CD4-positive, alpha-beta T cell (primary cell): ENCODE data around the gene RFK. TPM values are rescaled to one million over a fixed set of nuclear protein-coding genes. Genes with fewer than 3 reads are reported as not detected.

Source experiments
- ATAC-seq: fragments of 200-7000 bp; cut with Tn5 transposase; one replicate; pipeline ENCODE4 v1.10.0; 2022; ENCODE audit warnings: mild to moderate bottlenecking; ENCODE audit not compliant: poor library complexity
- CTCF ChIA-PET: fragments of 350-600 bp; sonication (Branson Sonifier 250); formaldehyde crosslinking; loops from one replicate; lab custom pipeline; 2021; ENCODE audit warnings: antibody characterized with exemption, inconsistent platforms; lab: Charles Lee
- POLR2A ChIA-PET: fragments of 350-600 bp; sonication (Branson Sonifier 250); formaldehyde crosslinking; loops from one replicate; lab custom pipeline; 2021; ENCODE audit warnings: antibody characterized with exemption, inconsistent platforms; lab: Charles Lee
- DNase-seq, 14 experiments: peaks; one replicate each; pipeline ENCODE4 v3.0.0-alpha.2; 2013 to 2020; ENCODE audit warnings: mixed read lengths in 2 of 14
- H3K27ac ChIP-seq, 2 donors: one replicate each; pipeline versions ENCODE4 v1.5.1 to v1.7.0; 2013; ENCODE audit warnings: low read length in 2 of 2, low read depth in 1 of 2, mild to moderate bottlenecking in 1 of 2
- H3K27me3 ChIP-seq, 2 experiments: 1 replicate in 1 of 2; 2 replicates in 1 of 2; pipeline versions ENCODE4 v1.6.1 to v1.7.0; 2013; ENCODE audit warnings: low read length in 2 of 2, control low read depth in 1 of 2, mild to moderate bottlenecking in 1 of 2, moderate library complexity in 1 of 2; ENCODE audit not compliant: insufficient read depth in 2 of 2, control insufficient read depth in 1 of 2
- H3K36me3 ChIP-seq: one replicate; pipeline ENCODE4 v1.6.1; 2013; ENCODE audit warnings: low read length, control low read depth; ENCODE audit not compliant: insufficient read depth
- H3K4me1 ChIP-seq: one replicate; pipeline ENCODE4 v1.6.1; 2013; ENCODE audit warnings: low read length, control low read depth; ENCODE audit not compliant: insufficient read depth
- H3K4me3 ChIP-seq: one replicate; pipeline ENCODE4 v1.5.1; 2013; ENCODE audit warnings: mild to moderate bottlenecking, low read length, moderate library complexity
- H3K9me3 ChIP-seq, 2 experiments: 1 replicate in 1 of 2; 2 replicates in 1 of 2; pipeline versions ENCODE4 v1.6.1 to v1.7.0; 2013; ENCODE audit warnings: low read length in 2 of 2, mild to moderate bottlenecking in 2 of 2, control low read depth in 1 of 2, moderate library complexity in 1 of 2; ENCODE audit not compliant: control insufficient read depth in 1 of 2, insufficient read depth in 1 of 2
- H3K27ac Mint-ChIP-seq: one replicate; pipeline ENCODE4 v1.8.0; 2020; ENCODE audit warnings: mixed read lengths
- H3K27me3 Mint-ChIP-seq: one replicate; pipeline ENCODE4 v1.8.0; 2021; ENCODE audit warnings: mixed read lengths
- H3K36me3 Mint-ChIP-seq: one replicate; pipeline ENCODE4 v1.8.0; 2021; ENCODE audit warnings: low read depth, mixed read lengths
- H3K4me1 Mint-ChIP-seq: one replicate; pipeline ENCODE4 v1.8.0; 2021; ENCODE audit warnings: low read depth, mixed read lengths
- H3K4me3 Mint-ChIP-seq: one replicate; pipeline ENCODE4 v1.8.0; 2020; ENCODE audit warnings: mild to moderate bottlenecking, mixed read lengths
- H3K9me3 Mint-ChIP-seq: one replicate; pipeline ENCODE4 v1.8.0; 2020; ENCODE audit warnings: mixed read lengths
- CTCF ChIP-seq: fragments of 200-600 bp; IDR thresholded peaks from one replicate; pipeline ENCODE4 v1.8.0; 2022; ENCODE audit warnings: antibody characterized with exemption, mild to moderate bottlenecking
- intact Hi-C, 2 experiments: fragments of 100-400 bp; cut with DNase I in 1 of 2; cut with micrococcal nuclease in 1 of 2; formaldehyde crosslinking; loops; one replicate each; pipeline versions ENCODE4 v1.15.1 to v1.9.0; 2023 to 2025; cut with DNase I, micrococcal nuclease
- total RNA-seq, 174 experiments: library from RNA in 2 of 174; stranded (reverse) in 2 of 174; gene quantifications; one replicate each; pipeline ENCODE4 v1.2.3 and lab custom pipeline; 2021 to 2026

Gene RFK
- total RNA-seq, 2 experiments from 2014 or later = 7.4 to 8.4 TPM

- Histone ChIP-seq H3K9me3 (no peaks in the 10 kb centered on the region), H3K4me1 (no peaks in the 10 kb centered on the region), H3K4me3 (no peak overlapping the region), H3K27ac (no peak overlapping the region), H3K27me3 (no peaks in the 10 kb centered on the region), H3K36me3 (no peaks in the 10 kb centered on the region)
- intact Hi-C loops = no loop called here
- DNase-seq (no peak), ATAC-seq (no peak)
- TF ChIP-seq CTCF = no peak
- Mint-ChIP-seq H3K4me3 (no peak overlapping the region), H3K27ac (no peak overlapping the region), H3K36me3 (no peaks in the 10 kb centered on the region), H3K27me3 (no peaks in the 10 kb centered on the region), H3K9me3 (no peaks in the 10 kb centered on the region), H3K4me1 (no peaks in the 10 kb centered on the region)
- ChIA-PET CTCF (no interaction called here), POLR2A (no interaction called here)
Measured at GRCh38 chr9:76372336-76372735, 21.9 kb downstream of the RFK start.

- no peak for TF ChIP-seq CTCF
- ATAC-seq = no peak
Measured at GRCh38 chr9:76371901-76372300, 22.3 kb downstream of the RFK start.

GRCh38 chr9:76370396-76371023 lies 23.7 kb downstream of the RFK start:
- DNase-seq = no peak
- CTCF ChIA-PET = no interaction called here
- H3K27ac ChIP-seq = no peak overlapping the region
- H3K36me3 Mint-ChIP-seq = no peaks in the 10 kb centered on the region
- ATAC-seq = no peak
- H3K27me3 Mint-ChIP-seq = no peaks in the 10 kb centered on the region
- no peaks in the 10 kb centered on the region for H3K9me3 ChIP-seq
- intact Hi-C loops = no loop called here
- TF ChIP-seq CTCF = no peak
- no peaks in the 10 kb centered on the region for H3K27me3 ChIP-seq
- no peak overlapping the region for H3K27ac Mint-ChIP-seq
- H3K4me1 ChIP-seq = no peaks in the 10 kb centered on the region
- H3K4me3 ChIP-seq = no peak overlapping the region
- POLR2A ChIA-PET = interaction anchor here (0.6 to 1.0 kb wide), 3 partner anchors 23 to 272 kb away, joined by 3 to 4 read pairs (median 3); partner anchors contain the start of gene RFK
- no peak overlapping the region for H3K4me3 Mint-ChIP-seq
- no peaks in the 10 kb centered on the region for H3K9me3 Mint-ChIP-seq
- H3K36me3 ChIP-seq = no peaks in the 10 kb centered on the region
- H3K4me1 Mint-ChIP-seq = no peaks in the 10 kb centered on the region

More at GRCh38 chr9:76371901-76372300, 22.3 kb downstream of the RFK start:
- Histone ChIP-seq H3K4me3 (no peak overlapping the region), H3K36me3 (no peaks in the 10 kb centered on the region), H3K27me3 (no peaks in the 10 kb centered on the region), H3K9me3 (no peaks in the 10 kb centered on the region), H3K4me1 (no peaks in the 10 kb centered on the region), H3K27ac (no peak overlapping the region)
- no peaks in the 10 kb centered on the region for H3K9me3 Mint-ChIP-seq
- no peaks in the 10 kb centered on the region for H3K36me3 Mint-ChIP-seq
- H3K27me3 Mint-ChIP-seq = no peaks in the 10 kb centered on the region
- ChIA-PET POLR2A (no interaction called here), CTCF (no interaction called here)
- intact Hi-C loops = no loop called here
- DNase-seq = no peak
- H3K4me1 Mint-ChIP-seq = no peaks in the 10 kb centered on the region
- H3K4me3 Mint-ChIP-seq = no peak overlapping the region
- H3K27ac Mint-ChIP-seq = no peak overlapping the region
